Endothelial cell (in vitro differentiated cells): ENCODE measurements around the gene GPR15LG. TPM values are rescaled to one million over a fixed set of nuclear protein-coding genes. Genes with fewer than 3 reads are reported as not detected.

Experiments used
- DNase-seq: peaks from one replicate; pipeline ENCODE4 v3.0.0; 2021; ENCODE audit warnings: low spot score
- H3K27ac Mint-ChIP-seq: one replicate; pipeline ENCODE4 v1.8.0; 2021; ENCODE audit warnings: mixed read lengths, inconsistent platforms; ENCODE audit not compliant: unreplicated experiment
- H3K27me3 Mint-ChIP-seq: one replicate; pipeline ENCODE4 v1.8.0; 2021; ENCODE audit warnings: mild to moderate bottlenecking, moderate library complexity, mixed read lengths, inconsistent platforms; ENCODE audit not compliant: unreplicated experiment
- H3K36me3 Mint-ChIP-seq: one replicate; pipeline ENCODE4 v1.8.0; 2021; ENCODE audit warnings: mild to moderate bottlenecking, low read depth, mixed read lengths, inconsistent platforms; ENCODE audit not compliant: unreplicated experiment
- H3K4me1 Mint-ChIP-seq: one replicate; pipeline ENCODE4 v1.8.0; 2021; ENCODE audit warnings: mild to moderate bottlenecking, mixed read lengths, inconsistent platforms; ENCODE audit not compliant: unreplicated experiment
- H3K4me3 Mint-ChIP-seq: one replicate; pipeline ENCODE4 v1.8.0; 2021; ENCODE audit warnings: mild to moderate bottlenecking, mixed read lengths, inconsistent platforms; ENCODE audit not compliant: unreplicated experiment
- H3K9me3 Mint-ChIP-seq: one replicate; pipeline ENCODE4 v1.8.0; 2021; ENCODE audit warnings: mixed read lengths, inconsistent platforms; ENCODE audit not compliant: unreplicated experiment
- CTCF ChIP-seq: fragments of 200-600 bp; sonication (generic); IDR thresholded peaks from one replicate; pipeline ENCODE4 v1.5.0; 2021; ENCODE audit warnings: antibody characterized with exemption; ENCODE audit not compliant: unreplicated experiment
- total RNA-seq: library from RNA; stranded (reverse); fragmentation: NEBNext Ultra II Directional; extraction: Animal tissue kit (Norgen Biotek cat#: 25700); gene quantifications from one replicate; pipeline ENCODE4 v1.2.1, GENCODE V29; 2021; ENCODE audit not compliant: unreplicated experiment

Gene GPR15LG
- total RNA-seq, 1 donor from 2014 or later, result not detected

- no peak for DNase-seq
- peaks cover 16% of the 10 kb centered on the region for H3K27me3 Mint-ChIP-seq
- no peak overlapping the region for H3K4me3 Mint-ChIP-seq
- no peaks in the 10 kb centered on the region for H3K36me3 Mint-ChIP-seq
- H3K9me3 Mint-ChIP-seq, result no peaks in the 10 kb centered on the region
- no peaks in the 10 kb centered on the region for H3K4me1 Mint-ChIP-seq
- no peak overlapping the region for H3K27ac Mint-ChIP-seq
- no peak for TF ChIP-seq CTCF
These were observed 19.7 kb downstream of the GPR15LG start for GRCh38 chr10:84193327-84193726.

GRCh38 chr10:84193846-84194423, 20.3 kb downstream of the GPR15LG start:
- H3K4me1 Mint-ChIP-seq, result no peaks in the 10 kb centered on the region
- no peak overlapping the region for H3K4me3 Mint-ChIP-seq
- TF ChIP-seq CTCF, result no peak
- DNase-seq, result no peak
- no peak overlapping the region for H3K27ac Mint-ChIP-seq
- peaks cover 20% of the 10 kb centered on the region for H3K27me3 Mint-ChIP-seq
- H3K9me3 Mint-ChIP-seq, result no peaks in the 10 kb centered on the region
- no peaks in the 10 kb centered on the region for H3K36me3 Mint-ChIP-seq

GRCh38 chr10:84194424-84195043, 20.9 kb downstream of the GPR15LG start, which contains the start of gene CDHR1:
TSS of gene CDHR1 (plus strand) at chr10:84194537. CDS start at chr10:84194761, 224 bp downstream.
- DNase-seq, result peak; percentile 38
- Mint-ChIP-seq H3K27ac (no peak within 1 kb of the TSS), H3K36me3 (no peaks in the 10 kb centered on the region), H3K9me3 (no peaks in the 10 kb centered on the region), H3K4me3 (no peak within 1 kb of the TSS), H3K4me1 (no peaks in the 10 kb centered on the region), H3K27me3 (peaks cover 19% of the 10 kb centered on the region)
- TF ChIP-seq CTCF, result no peak

GRCh38 chr10:84195044-84195830, 21.6 kb downstream of the GPR15LG start:
- no peaks in the 10 kb centered on the region for H3K9me3 Mint-ChIP-seq
- H3K36me3 Mint-ChIP-seq, result no peaks in the 10 kb centered on the region
- peaks cover 19% of the 10 kb centered on the region for H3K27me3 Mint-ChIP-seq
- no peak overlapping the region for H3K4me3 Mint-ChIP-seq
- no peaks in the 10 kb centered on the region for H3K4me1 Mint-ChIP-seq
- DNase-seq, result no peak
- TF ChIP-seq CTCF, result no peak
- H3K27ac Mint-ChIP-seq, result no peak overlapping the region

GRCh38 chr10:84196083-84196482, 22.5 kb downstream of the GPR15LG start:
- no peak overlapping the region for H3K27ac Mint-ChIP-seq
- no peak for DNase-seq
- no peaks in the 10 kb centered on the region for H3K36me3 Mint-ChIP-seq
- peaks cover 21% of the 10 kb centered on the region for H3K27me3 Mint-ChIP-seq
- H3K4me1 Mint-ChIP-seq, result no peaks in the 10 kb centered on the region
- no peak overlapping the region for H3K4me3 Mint-ChIP-seq
- H3K9me3 Mint-ChIP-seq, result no peaks in the 10 kb centered on the region
- TF ChIP-seq CTCF, result no peak
